Loucy (cell line): ENCODE data around the gene CYFIP1.

Source experiments
- H2AFZ ChIP-seq: fragments of 200-600 bp; sonication (generic); 2 replicates; pipeline ENCODE4 v1.6.0; 2016; ENCODE audit warnings: antibody characterized with exemption, mild to moderate bottlenecking, low read length, moderate library complexity
- H3F3A ChIP-seq: fragments of 200-600 bp; 2 replicates; pipeline ENCODE4 v1.6.0; 2016; ENCODE audit warnings: antibody characterized with exemption, low read depth, mild to moderate bottlenecking
- H3K27me3 ChIP-seq: fragments of 200-600 bp; sonication (generic); 2 replicates; pipeline ENCODE4 v1.6.1; 2014; ENCODE audit warnings: low read length, mild to moderate bottlenecking; ENCODE audit not compliant: insufficient read depth, poor library complexity, severe bottlenecking
- H3K36me3 ChIP-seq: fragments of 200-600 bp; sonication (generic); 2 replicates; pipeline ENCODE4 v1.6.1; 2016; ENCODE audit warnings: low read length; ENCODE audit not compliant: insufficient read depth
- H3K4me1 ChIP-seq: fragments of 200-600 bp; sonication (generic); 2 replicates; pipeline ENCODE4 v1.5.1; 2014; ENCODE audit warnings: low read length, mild to moderate bottlenecking; ENCODE audit not compliant: insufficient read depth, poor library complexity, severe bottlenecking
- H3K4me2 ChIP-seq: fragments of 200-600 bp; sonication (generic); 2 replicates; pipeline ENCODE4 v1.6.0; 2014; ENCODE audit warnings: antibody characterized with exemption, low read length, low read depth, mild to moderate bottlenecking; ENCODE audit not compliant: poor library complexity, severe bottlenecking
- H3K4me3 ChIP-seq: fragments of 200-600 bp; sonication (generic); 2 replicates; pipeline ENCODE4 v1.5.1; 2014; ENCODE audit warnings: low read length, mild to moderate bottlenecking, mixed read lengths; ENCODE audit not compliant: poor library complexity, severe bottlenecking
- H3K79me2 ChIP-seq: fragments of 200-600 bp; sonication (generic); 2 replicates; pipeline ENCODE4 v1.6.1; 2014; ENCODE audit warnings: low read length; ENCODE audit not compliant: insufficient read depth
- H3K9ac ChIP-seq: fragments of 200-600 bp; sonication (generic); 2 replicates; pipeline ENCODE4 v1.6.0; 2014; ENCODE audit warnings: mild to moderate bottlenecking, low read depth, low read length, moderate library complexity; ENCODE audit not compliant: poor library complexity, severe bottlenecking
- H3K9me2 ChIP-seq: fragments of 200-600 bp; sonication (generic); replicated peaks from 2 replicates; pipeline ENCODE4 v1.6.1; 2016; ENCODE audit warnings: low read depth, low read length, mixed read lengths
- H3K9me3 ChIP-seq: fragments of 200-600 bp; sonication (generic); 2 replicates; pipeline ENCODE4 v1.6.1; 2014; ENCODE audit warnings: mild to moderate bottlenecking, antibody characterized with exemption, low read length, low read depth; ENCODE audit not compliant: insufficient read depth
- H4K20me1 ChIP-seq: fragments of 200-600 bp; sonication (generic); 2 replicates; pipeline ENCODE4 v1.6.0; 2014; ENCODE audit warnings: antibody characterized with exemption, low read length, mild to moderate bottlenecking; ENCODE audit not compliant: insufficient read depth, poor library complexity, severe bottlenecking
- CTCF ChIP-seq: fragments of 200-600 bp; sonication (generic); conservative IDR thresholded peaks from 2 replicates; pipeline ENCODE4 v1.5.1; 2014; ENCODE audit warnings: mild to moderate bottlenecking, antibody characterized with exemption, low read length
- EZH2phosphoT487 ChIP-seq: fragments of 200-600 bp; IDR thresholded peaks from 2 replicates; pipeline ENCODE4 v1.6.1; 2018; ENCODE audit warnings: antibody characterized with exemption, mild to moderate bottlenecking, moderate library complexity, borderline replicate concordance

CYFIP1 gene

DNA sequence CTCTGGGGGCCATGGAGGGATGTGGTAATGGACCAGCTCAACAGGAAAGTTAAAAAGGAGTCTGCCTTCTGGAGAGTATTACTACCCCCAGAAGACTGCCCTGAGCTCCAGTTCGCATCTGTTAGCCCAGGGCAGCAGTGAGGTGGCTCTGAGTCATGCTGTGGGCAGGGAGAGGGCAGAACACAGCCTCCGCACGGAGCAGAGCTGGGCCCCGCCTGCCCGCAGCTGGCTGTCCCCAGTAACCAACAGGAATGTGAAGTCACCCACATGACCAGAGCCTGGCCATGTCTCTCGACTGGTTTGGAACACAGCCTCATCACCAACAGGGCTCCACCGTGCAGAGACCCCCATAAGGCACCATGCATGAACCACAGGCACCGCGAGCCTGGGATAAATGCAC, 62.1 kb downstream of the CYFIP1 start:
- H3K79me2 ChIP-seq: no peaks in the 10 kb centered on the region
- H3K9me2 ChIP-seq: no peaks in the 10 kb centered on the region
- no peaks in the 10 kb centered on the region for H3K36me3 ChIP-seq
- no peak overlapping the region for H3K4me2 ChIP-seq
- H4K20me1 ChIP-seq: no peaks in the 10 kb centered on the region
- H3K9ac ChIP-seq: no peak overlapping the region
- H3K27me3 ChIP-seq: no peaks in the 10 kb centered on the region
- TF ChIP-seq EZH2phosphoT487 (no peak), CTCF (no peak)
- H3K4me1 ChIP-seq: no peaks in the 10 kb centered on the region
- H3K9me3 ChIP-seq: no peaks in the 10 kb centered on the region
- H3F3A ChIP-seq: no peaks in the 10 kb centered on the region
- no peak overlapping the region for H3K4me3 ChIP-seq
- no peak overlapping the region for H2AFZ ChIP-seq

DNA sequence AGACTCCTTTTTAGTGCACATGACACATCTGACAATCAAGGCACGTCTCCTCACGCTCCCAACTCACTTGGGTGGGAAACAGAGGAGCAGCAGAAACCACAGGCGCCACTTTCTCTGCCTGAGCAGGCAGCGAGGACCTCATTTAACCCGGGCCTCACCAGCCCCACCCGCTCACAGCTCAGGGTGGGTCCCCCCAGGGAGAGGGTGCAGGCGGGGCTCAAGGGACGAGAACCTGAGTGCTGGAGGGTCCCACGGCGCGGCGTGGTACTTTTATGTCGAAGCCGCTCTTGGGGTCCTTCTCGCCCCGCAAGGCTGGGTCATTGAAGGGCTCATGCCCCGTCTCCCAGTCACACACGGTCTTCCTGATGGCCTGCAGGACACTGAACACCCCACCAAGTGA, 62.6 kb downstream of the CYFIP1 start:
- H3K79me2 ChIP-seq: no peaks in the 10 kb centered on the region
- H3K9me3 ChIP-seq: no peaks in the 10 kb centered on the region
- H2AFZ ChIP-seq: no peak overlapping the region
- H3K9me2 ChIP-seq: no peaks in the 10 kb centered on the region
- H4K20me1 ChIP-seq: no peaks in the 10 kb centered on the region
- no peak for TF ChIP-seq EZH2phosphoT487
- TF ChIP-seq CTCF: no peak
- H3K4me1 ChIP-seq: no peaks in the 10 kb centered on the region
- no peak overlapping the region for H3K9ac ChIP-seq
- no peak overlapping the region for H3K4me3 ChIP-seq
- H3K27me3 ChIP-seq: no peaks in the 10 kb centered on the region
- H3F3A ChIP-seq: no peaks in the 10 kb centered on the region
- H3K4me2 ChIP-seq: no peak overlapping the region
- H3K36me3 ChIP-seq: no peaks in the 10 kb centered on the region

DNA sequence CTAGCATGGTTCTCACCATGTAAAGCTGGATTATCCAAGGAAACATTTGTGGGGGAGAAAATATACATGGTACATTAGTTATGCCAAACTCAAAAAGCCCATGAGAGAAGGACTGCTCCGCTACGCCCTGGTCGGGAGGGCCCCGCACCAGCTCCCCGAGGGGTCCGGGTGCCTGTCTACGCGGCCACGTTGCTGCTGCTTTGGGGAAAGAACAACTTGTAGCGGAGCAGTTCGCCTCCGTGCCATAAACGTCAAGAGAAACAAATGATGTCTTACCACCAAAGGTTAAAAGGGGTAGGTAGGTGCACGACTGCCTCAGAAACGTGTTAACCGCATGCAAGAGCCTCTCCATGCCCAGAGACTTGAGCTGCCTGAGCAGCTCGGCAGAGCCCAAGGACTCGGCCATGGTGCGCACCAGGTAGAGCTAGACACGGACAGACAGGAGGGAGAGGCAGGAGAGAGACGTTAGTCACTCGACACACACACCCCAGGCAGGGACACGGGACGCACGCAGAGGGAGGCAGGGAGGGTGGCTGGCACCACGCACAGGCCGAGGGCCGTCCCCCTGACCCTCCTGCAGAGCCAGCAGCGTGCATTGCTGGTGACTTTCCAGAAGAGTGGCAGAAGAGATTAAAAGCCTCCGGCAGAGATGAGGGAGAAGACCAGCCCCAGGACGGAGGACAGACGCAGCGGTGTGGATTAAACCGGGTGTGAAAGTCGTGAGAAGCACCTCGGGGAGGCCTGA, 63.4 kb downstream of the CYFIP1 start:
- TF ChIP-seq CTCF: no peak
- Histone ChIP-seq H3K36me3 (no peaks in the 10 kb centered on the region), H3K9ac (no peak overlapping the region), H3K79me2 (no peaks in the 10 kb centered on the region), H2AFZ (no peak overlapping the region), H3F3A (no peaks in the 10 kb centered on the region), H3K27me3 (no peaks in the 10 kb centered on the region), H4K20me1 (no peaks in the 10 kb centered on the region), H3K4me2 (no peak overlapping the region), H3K9me3 (no peaks in the 10 kb centered on the region), H3K4me1 (no peaks in the 10 kb centered on the region), H3K4me3 (no peak overlapping the region), H3K9me2 (no peaks in the 10 kb centered on the region)
